Nucleus accumbens (tissue), 56 donors: ENCODE measurements around the gene MYLK.
"Not testable (repeated sequence)": the region's sequence is repeated elsewhere in the genome, so short reads cannot be mapped to it uniquely, and the experiment has no call there.

Experiments used
- DNase-seq, 56 donors: peaks; one replicate each; lab custom pipeline; 2025; lab: John Stamatoyannopoulos, UW

Gene MYLK

GRCh38 chr3:123884203-123884831, at the start of gene MYLK:
Gene MYLK, minus strand, starts transcription at chr3:123884332. Its CDS starts 90,491 bp downstream, at chr3:123793841.
- DNase-seq: peak in 6 of 56 donors; percentile 3 to 49 (median 16)

GRCh38 chr3:123930445-123930844, 46.3 kb upstream of the MYLK start:
- no peak for DNase-seq

- DNase-seq: no peak
Measured at GRCh38 chr3:123929325-123929724, 45.2 kb upstream of the MYLK start.

- no peak for DNase-seq
Measured at GRCh38 chr3:123926396-123926795, 42.3 kb upstream of the MYLK start.

- DNase-seq: no peak
Measured at GRCh38 chr3:123920868-123921267, 36.7 kb upstream of the MYLK start.

GRCh38 chr3:123920383-123920782, 36.3 kb upstream of the MYLK start:
- DNase-seq: no peak

GRCh38 chr3:123919353-123919752, 35.2 kb upstream of the MYLK start:
- no peak for DNase-seq

- no peak for DNase-seq
Measured at GRCh38 chr3:123914829-123915228, 30.7 kb upstream of the MYLK start.

- DNase-seq: no peak
Measured at GRCh38 chr3:123909785-123910184, 25.7 kb upstream of the MYLK start.

- no peak for DNase-seq
Measured at GRCh38 chr3:123907720-123908119, 23.6 kb upstream of the MYLK start.

GRCh38 chr3:123899300-123899865, 15.3 kb upstream of the MYLK start:
- no peak for DNase-seq

GRCh38 chr3:123893012-123893411, 8.9 kb upstream of the MYLK start:
- DNase-seq: no peak

GRCh38 chr3:123892195-123892594, 8.1 kb upstream of the MYLK start:
- DNase-seq: no peak

GRCh38 chr3:123890991-123891390, 6.9 kb upstream of the MYLK start:
- DNase-seq: not testable (repeated sequence)

- DNase-seq: not testable (repeated sequence)
Measured at GRCh38 chr3:123890162-123890561, 6.0 kb upstream of the MYLK start.

- DNase-seq: no peak
Measured at GRCh38 chr3:123884993-123885392, 861 bp upstream of the MYLK start.

GRCh38 chr3:123883701-123884202, 380 bp downstream of the MYLK start:
- DNase-seq: no peak

- DNase-seq: no peak
Measured at GRCh38 chr3:123883111-123883510, 1.0 kb downstream of the MYLK start.

GRCh38 chr3:123881771-123882170, 2.4 kb downstream of the MYLK start:
- no peak for DNase-seq

GRCh38 chr3:123880998-123881561, 3.1 kb downstream of the MYLK start:
- DNase-seq: peak in 2 of 56 donors; percentile 3 to 19

GRCh38 chr3:123878807-123879206, 5.3 kb downstream of the MYLK start:
- no peak for DNase-seq

- DNase-seq: no peak
Measured at GRCh38 chr3:123877965-123878364, 6.2 kb downstream of the MYLK start.
